Lower lobe of right lung (tissue), 2 donors: Measurements from ENCODE around the gene PICK1. TPM values are rescaled to one million over a fixed set of nuclear protein-coding genes. Genes with fewer than 3 reads are reported as not detected.

Experiments
- ATAC-seq, 2 donors: fragments of 200-7000 bp; cut with Tn5 transposase; one replicate each; pipeline ENCODE4 v1.9.1; 2020 to 2022; ENCODE audit warnings: mild to moderate bottlenecking in 2 of 2, moderate library complexity in 2 of 2
- DNase-seq: peaks from one replicate; pipeline ENCODE4 v3.0.0-alpha.2; 2020
- H3K27ac ChIP-seq: fragments of 200-600 bp; one replicate; pipeline ENCODE4 v1.8.0; 2022
- H3K27me3 ChIP-seq: fragments of 200-600 bp; one replicate; pipeline ENCODE4 v1.8.0; 2022; ENCODE audit warnings: low read depth
- H3K36me3 ChIP-seq: fragments of 200-600 bp; one replicate; pipeline ENCODE4 v1.8.0; 2022; ENCODE audit warnings: mild to moderate bottlenecking
- H3K4me1 ChIP-seq: fragments of 200-600 bp; one replicate; pipeline ENCODE4 v1.8.0; 2022
- H3K4me3 ChIP-seq: fragments of 200-600 bp; one replicate; pipeline ENCODE4 v1.8.0; 2022; ENCODE audit warnings: mild to moderate bottlenecking
- H3K9me3 ChIP-seq: fragments of 200-600 bp; one replicate; pipeline ENCODE4 v1.8.0; 2022
- intact Hi-C: fragments of 100-400 bp; cut with DNase I; formaldehyde crosslinking; loops from one replicate; pipeline ENCODE4 v1.11.0; 2022
- total RNA-seq: library from RNA; stranded (reverse); fragmentation: NEBNext Ultra II Directional; extraction: Animal tissue kit (Norgen Biotek cat#: 25700); gene quantifications from one replicate; pipeline ENCODE4 v1.2.1, GENCODE V29; 2021
- TF ChIP-seq, protein P1 (sequence below): fragments of 200-600 bp; IDR thresholded peaks from one replicate; pipeline ENCODE4 v1.8.0; 2022; ENCODE audit warnings: antibody characterized with exemption, mild to moderate bottlenecking
- donor health status: DM: no; HTN: yes; CAD: no; lungs with severe emphysema.

Gene PICK1
- total RNA-seq, 1 donor from 2014 or later = 35.4 TPM

DNA sequence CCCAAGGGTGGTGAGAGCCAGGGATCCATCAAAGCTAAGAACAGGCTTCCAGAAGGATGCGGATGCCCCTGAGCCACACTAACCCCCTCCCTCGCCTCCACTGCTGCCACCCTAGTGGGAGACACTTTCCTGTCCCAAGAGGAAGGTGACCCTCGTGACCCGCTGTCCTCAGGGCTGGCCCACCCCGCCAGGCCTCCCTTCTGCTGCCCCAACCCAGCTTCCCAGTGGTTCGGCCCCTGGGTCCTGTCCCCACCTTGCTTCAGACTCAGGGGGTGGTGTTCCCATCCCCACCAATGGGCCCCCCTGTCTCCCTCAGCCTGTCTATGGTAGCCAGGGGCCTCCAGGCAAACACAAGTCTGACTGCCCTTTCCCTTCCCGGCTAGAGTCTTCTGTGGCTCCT, 6.5 kb upstream of the PICK1 start:
- Histone ChIP-seq H3K4me3 (no peak overlapping the region), H3K27me3 (no peaks in the 10 kb centered on the region), H3K36me3 (no peaks in the 10 kb centered on the region), H3K4me1 (peaks cover 7% of the 10 kb centered on the region), H3K9me3 (no peaks in the 10 kb centered on the region), H3K27ac (no peak overlapping the region)
- intact Hi-C loops = no loop called here
- DNase-seq (no peak), ATAC-seq (no peak)
- TF ChIP-seq, protein P1, sequence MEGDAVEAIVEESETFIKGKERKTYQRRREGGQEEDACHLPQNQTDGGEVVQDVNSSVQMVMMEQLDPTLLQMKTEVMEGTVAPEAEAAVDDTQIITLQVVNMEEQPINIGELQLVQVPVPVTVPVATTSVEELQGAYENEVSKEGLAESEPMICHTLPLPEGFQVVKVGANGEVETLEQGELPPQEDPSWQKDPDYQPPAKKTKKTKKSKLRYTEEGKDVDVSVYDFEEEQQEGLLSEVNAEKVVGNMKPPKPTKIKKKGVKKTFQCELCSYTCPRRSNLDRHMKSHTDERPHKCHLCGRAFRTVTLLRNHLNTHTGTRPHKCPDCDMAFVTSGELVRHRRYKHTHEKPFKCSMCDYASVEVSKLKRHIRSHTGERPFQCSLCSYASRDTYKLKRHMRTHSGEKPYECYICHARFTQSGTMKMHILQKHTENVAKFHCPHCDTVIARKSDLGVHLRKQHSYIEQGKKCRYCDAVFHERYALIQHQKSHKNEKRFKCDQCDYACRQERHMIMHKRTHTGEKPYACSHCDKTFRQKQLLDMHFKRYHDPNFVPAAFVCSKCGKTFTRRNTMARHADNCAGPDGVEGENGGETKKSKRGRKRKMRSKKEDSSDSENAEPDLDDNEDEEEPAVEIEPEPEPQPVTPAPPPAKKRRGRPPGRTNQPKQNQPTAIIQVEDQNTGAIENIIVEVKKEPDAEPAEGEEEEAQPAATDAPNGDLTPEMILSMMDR = no peak

DNA sequence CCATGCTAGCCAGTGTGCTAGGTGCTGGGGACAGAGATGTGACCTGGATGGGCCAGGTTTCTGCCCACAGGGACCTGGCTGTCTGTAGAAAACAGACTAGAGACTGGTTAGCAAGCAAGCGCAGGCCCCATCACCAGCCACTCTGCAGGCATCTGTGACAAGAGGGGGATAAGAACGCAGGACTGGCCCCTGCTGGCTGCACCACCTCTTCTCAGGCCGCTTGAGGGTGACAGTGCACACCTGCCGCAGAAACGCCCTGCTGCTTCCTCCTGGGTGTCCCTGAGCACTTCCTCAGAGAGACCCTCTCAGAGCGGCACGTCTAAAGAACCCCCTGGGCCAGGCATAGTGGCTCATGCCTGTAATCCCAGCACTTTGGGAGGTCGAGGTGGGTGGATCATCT, 5.9 kb upstream of the PICK1 start:
- intact Hi-C loops = no loop called here
- H3K4me1 ChIP-seq = peaks cover 7% of the 10 kb centered on the region
- DNase-seq (no peak), ATAC-seq (no peak)
- H3K9me3 ChIP-seq = no peaks in the 10 kb centered on the region
- TF ChIP-seq, protein P1 = no peak
- H3K27me3 ChIP-seq = no peaks in the 10 kb centered on the region
- H3K36me3 ChIP-seq = no peaks in the 10 kb centered on the region
- H3K4me3 ChIP-seq = no peak overlapping the region
- H3K27ac ChIP-seq = no peak overlapping the region

DNA sequence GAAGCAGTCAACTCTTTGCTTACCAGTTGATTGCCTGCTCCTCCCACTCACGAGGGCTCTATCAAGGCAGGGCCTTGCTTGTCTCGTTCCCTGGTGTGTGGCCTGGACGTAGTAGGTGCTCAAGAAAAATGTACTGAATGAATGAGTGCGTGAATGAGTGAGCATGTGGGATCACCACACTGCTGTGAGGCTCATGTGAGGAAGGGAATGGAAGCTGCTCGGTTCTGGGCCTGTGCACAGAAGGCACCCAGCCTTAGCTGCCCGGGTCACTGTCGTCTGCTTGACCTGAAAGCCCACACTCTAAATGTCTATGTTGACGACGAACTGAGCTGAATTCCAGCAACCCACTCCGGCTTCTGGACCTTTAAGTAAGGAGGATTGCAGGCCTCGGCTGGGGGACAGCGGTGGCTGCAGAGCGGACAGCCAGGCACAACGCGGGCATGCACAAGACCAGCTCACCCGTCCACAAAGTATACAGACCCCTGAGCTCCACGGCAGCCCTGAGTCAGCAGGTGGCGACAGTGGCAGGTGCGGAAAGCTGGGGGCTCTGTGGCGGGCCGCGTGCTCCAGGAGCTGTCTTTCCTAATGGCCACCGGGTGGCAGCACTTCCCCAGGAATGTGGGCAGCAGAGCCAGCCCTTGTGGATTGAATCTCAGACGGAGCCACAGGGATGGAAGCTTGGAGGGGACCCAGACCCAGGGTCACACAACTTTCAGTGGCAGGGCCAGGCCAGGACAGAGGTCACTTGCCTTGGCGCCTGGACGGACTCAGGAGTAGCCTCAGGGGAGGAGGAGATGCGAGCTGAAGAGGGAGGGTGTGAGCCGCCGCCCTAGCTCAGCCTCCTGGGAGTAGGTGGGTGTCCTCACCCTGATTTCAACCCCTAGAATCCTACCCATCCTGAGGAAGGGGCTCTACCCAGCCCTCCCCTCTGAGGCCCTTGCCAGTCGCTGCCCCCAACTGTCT, 5.0 kb upstream of the PICK1 start:
- H3K4me3 ChIP-seq = no peak overlapping the region
- no peaks in the 10 kb centered on the region for H3K36me3 ChIP-seq
- ATAC-seq (peak; percentile 75 to 76), DNase-seq (peak; percentile 87)
- intact Hi-C loops = no loop called here
- H3K27me3 ChIP-seq = no peaks in the 10 kb centered on the region
- H3K9me3 ChIP-seq = no peaks in the 10 kb centered on the region
- H3K27ac ChIP-seq = no peak overlapping the region
- peaks cover 7% of the 10 kb centered on the region for H3K4me1 ChIP-seq
- TF ChIP-seq, protein P1 = peak; percentile 92

DNA sequence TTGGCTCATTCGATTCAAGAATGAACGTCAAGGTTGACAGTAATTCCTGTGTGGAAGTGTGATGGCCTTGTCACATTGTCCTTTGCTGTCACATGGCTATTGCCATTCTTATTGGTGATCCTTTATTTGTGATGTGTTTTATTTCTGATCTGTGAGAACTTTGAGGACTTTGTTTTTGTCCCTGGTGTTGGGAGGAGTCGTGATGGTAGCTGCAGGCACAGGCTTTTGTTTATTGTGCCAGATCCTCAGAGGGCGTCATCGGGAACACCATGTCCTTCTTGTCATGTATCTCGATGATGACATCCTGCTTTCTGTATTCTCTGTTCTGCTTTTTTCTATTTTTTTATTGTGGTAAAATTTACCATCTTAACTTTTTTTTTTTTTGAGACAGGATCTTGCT, 5.6 kb downstream of the PICK1 start:
- Histone ChIP-seq H3K36me3 (peaks cover 68% of the 10 kb centered on the region), H3K4me3 (no peak overlapping the region), H3K9me3 (no peaks in the 10 kb centered on the region), H3K4me1 (no peaks in the 10 kb centered on the region), H3K27ac (peak overlapping the region; percentile 62), H3K27me3 (no peaks in the 10 kb centered on the region)
- ATAC-seq (peak; percentile 68 to 78), DNase-seq (peak; percentile 65)
- TF ChIP-seq, protein P1 = no peak
- intact Hi-C loops = no loop called here

DNA sequence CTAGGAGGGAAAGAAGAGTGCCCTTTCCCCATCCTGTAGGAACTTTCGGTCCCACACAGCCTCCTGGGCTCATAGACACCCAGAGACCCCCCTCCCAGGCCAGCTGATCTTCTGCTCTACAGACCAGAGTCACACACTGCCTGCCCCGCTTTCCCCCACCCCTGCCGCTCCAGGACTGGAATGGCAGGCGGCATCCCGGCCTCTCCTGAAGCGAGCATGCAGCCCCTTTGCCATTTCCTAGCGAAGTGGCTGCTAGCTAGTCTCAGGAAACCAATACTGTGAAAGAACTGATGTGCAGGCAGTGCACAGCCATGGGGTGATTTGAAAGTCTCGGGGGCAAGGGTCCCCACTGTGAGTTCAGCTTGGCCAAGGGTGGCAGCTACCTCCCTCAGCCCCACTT, 8.3 kb downstream of the PICK1 start:
- H3K36me3 ChIP-seq = peaks cover 78% of the 10 kb centered on the region
- intact Hi-C loops = no loop called here
- no peak overlapping the region for H3K27ac ChIP-seq
- no peak overlapping the region for H3K4me3 ChIP-seq
- DNase-seq (no peak), ATAC-seq (no peak)
- TF ChIP-seq, protein P1 = no peak
- H3K4me1 ChIP-seq = no peaks in the 10 kb centered on the region
- H3K27me3 ChIP-seq = no peaks in the 10 kb centered on the region
- no peaks in the 10 kb centered on the region for H3K9me3 ChIP-seq
